Keratinocyte (primary cell): Measurements from ENCODE around the gene INPP5A. TPM values are rescaled to one million over a fixed set of nuclear protein-coding genes. Genes with fewer than 3 reads are reported as not detected.

Experiments
- DNase-seq: peaks from one replicate; pipeline ENCODE4 v3.0.0-alpha.2; 2011; ENCODE audit warnings: low read depth, missing footprints, low spot score
- FAIRE-seq: peaks from 2 replicates; lab custom pipeline; 2011; peaks lifted over from hg19 to GRCh38; lab: Jason Lieb, UNC
- H2AFZ ChIP-seq: 2 replicates; pipeline ENCODE4 v1.6.0; 2012; ENCODE audit warnings: low read length, control low read depth, inconsistent platforms; ENCODE audit not compliant: control insufficient read depth
- H3K27ac ChIP-seq: 2 replicates; pipeline ENCODE4 v1.5.1; 2011; ENCODE audit warnings: low read length; ENCODE audit not compliant: control insufficient read depth, insufficient read depth
- H3K27me3 ChIP-seq: 3 replicates; pipeline ENCODE4 v1.6.0; 2011; ENCODE audit warnings: low read length; ENCODE audit not compliant: control insufficient read depth, insufficient read depth; ENCODE audit errors: extremely low read depth
- H3K36me3 ChIP-seq, 2 experiments: 2 replicates in 1 of 2; 3 replicates in 1 of 2; pipeline ENCODE4 v1.5.1; 2011; ENCODE audit warnings: low read length in 2 of 2, mild to moderate bottlenecking in 1 of 2; ENCODE audit not compliant: control insufficient read depth in 2 of 2, insufficient read depth in 2 of 2; ENCODE audit errors: extremely low read depth in 1 of 2
- H3K4me1 ChIP-seq: 3 replicates; pipeline ENCODE4 v1.5.1; 2011; ENCODE audit warnings: low read length; ENCODE audit not compliant: control insufficient read depth, insufficient read depth; ENCODE audit errors: extremely low read depth
- H3K4me2 ChIP-seq: 3 replicates; pipeline ENCODE4 v1.6.0; 2011; ENCODE audit warnings: low read depth, low read length; ENCODE audit not compliant: control insufficient read depth, insufficient read depth; ENCODE audit errors: extremely low read depth
- H3K4me3 ChIP-seq, 3 experiments: fragments of 200-600 bp in 1 of 3; sonication (generic) in 1 of 3; 2 replicates in 2 of 3; 3 replicates in 1 of 3; pipeline ENCODE4 v1.5.1; 2011 to 2016; ENCODE audit warnings: low read length in 3 of 3, mild to moderate bottlenecking in 3 of 3, control low read depth in 2 of 3, inconsistent platforms in 1 of 3, low read depth in 1 of 3, mixed read lengths in 1 of 3, mixed run types in 1 of 3, moderate library complexity in 1 of 3; ENCODE audit not compliant: control insufficient read depth in 2 of 3, insufficient read depth in 2 of 3; ENCODE audit errors: extremely low read depth in 1 of 3
- H3K79me2 ChIP-seq: 2 replicates; pipeline ENCODE4 v1.6.0; 2012; ENCODE audit warnings: low read length; ENCODE audit not compliant: control insufficient read depth, insufficient read depth
- H3K9ac ChIP-seq: 3 replicates; pipeline ENCODE4 v1.6.0; 2011; ENCODE audit warnings: low read length; ENCODE audit not compliant: control insufficient read depth, insufficient read depth; ENCODE audit errors: extremely low read depth
- H3K9me1 ChIP-seq: 3 replicates; pipeline ENCODE4 v1.6.0; 2011; ENCODE audit warnings: low read length; ENCODE audit not compliant: control insufficient read depth, insufficient read depth; ENCODE audit errors: extremely low read depth
- H3K9me3 ChIP-seq: 2 replicates; pipeline ENCODE4 v1.5.1; 2012; ENCODE audit warnings: low read depth, low read length; ENCODE audit not compliant: control insufficient read depth
- H4K20me1 ChIP-seq: 3 replicates; pipeline ENCODE4 v1.6.0; 2011; ENCODE audit warnings: low read length; ENCODE audit not compliant: control insufficient read depth, insufficient read depth; ENCODE audit errors: extremely low read depth
- CTCF ChIP-seq, 3 experiments: IDR thresholded peaks in 1 of 3; conservative IDR thresholded peaks in 1 of 3; optimal IDR thresholded peaks in 1 of 3; 2 replicates in 2 of 3; 3 replicates in 1 of 3; pipeline versions ENCODE3 to v1.5.1; 2011; ENCODE audit warnings: low read length in 3 of 3, mild to moderate bottlenecking in 3 of 3, moderate library complexity in 2 of 3, control low read depth in 1 of 3, inconsistent platforms in 1 of 3; ENCODE audit not compliant: insufficient read depth in 2 of 3; ENCODE audit errors: extremely low read depth in 1 of 3
- EZH2 ChIP-seq: IDR thresholded peaks from one replicate; pipeline ENCODE4 v1.6.1; 2012; ENCODE audit warnings: inconsistent platforms, mild to moderate bottlenecking, low read length, moderate library complexity
- dilution Hi-C: fragments of 300-500 bp; cut with MboI; formaldehyde crosslinking; loops from one replicate; pipeline ENCODE4 v1.7.0; 2020; ENCODE audit warnings: low sequenced_read_pairs; ENCODE audit not compliant: extremely low pct_ligation_motif_present
- polyA plus RNA-seq, 5 experiments: library from polyadenylated mRNA; depleted of rRNA in 3 of 5; stranded (reverse) in 3 of 5; stranded (forward) in 1 of 5; unstranded in 1 of 5; fragments of >200 nt; gene quantifications; 1 replicate in 1 of 5; 2 replicates in 3 of 5; 3 replicates in 1 of 5; pipeline versions ENCODE4 v1.2.1 to v1.2.3, GENCODE V29; 2011 to 2012; ENCODE audit warnings: missing spikeins in 2 of 5, low read depth in 1 of 5, low replicate concordance in 1 of 5

The INPP5A gene
- polyA plus RNA-seq, 1 donor (not counting 4 experiments of a cell fraction or from before 2014, with no cell fraction given) = 11.2 TPM

- peaks cover 3% of the 10 kb centered on the region for H3K27me3 ChIP-seq
- no peaks in the 10 kb centered on the region for H3K9me3 ChIP-seq
- no peaks in the 10 kb centered on the region for H4K20me1 ChIP-seq
- no peaks in the 10 kb centered on the region for H3K9me1 ChIP-seq
- dilution Hi-C loops = no loop called here
- TF ChIP-seq CTCF (optimal IDR thresholded peaks at IDR 0.05 in 1 of 3, IDR thresholded peaks at IDR 0.05 in 1 of 3, conservative IDR thresholded peaks at IDR 0.05 in 1 of 3; ENCODE audit: extremely low read depth in 1 of 3, insufficient read depth in 2 of 3, low read length in 3 of 3) = no peak
- no peak for TF ChIP-seq EZH2
- H3K27ac ChIP-seq = no peak overlapping the region
- H3K4me1 ChIP-seq = no peaks in the 10 kb centered on the region
- no peak overlapping the region for H2AFZ ChIP-seq
- no peak overlapping the region for H3K4me3 ChIP-seq
- FAIRE-seq = no peak
- no peaks in the 10 kb centered on the region for H3K36me3 ChIP-seq
- no peak overlapping the region for H3K9ac ChIP-seq
- H3K79me2 ChIP-seq = no peaks in the 10 kb centered on the region
- no peak overlapping the region for H3K4me2 ChIP-seq
- DNase-seq = no peak
Measured at GRCh38 chr10:132814469-132814856, 276.9 kb downstream of the INPP5A start.

- Histone ChIP-seq H3K27ac (no peak overlapping the region), H2AFZ (no peak overlapping the region), H3K79me2 (no peaks in the 10 kb centered on the region), H3K9me1 (no peaks in the 10 kb centered on the region), H3K4me3 (no peak overlapping the region), H3K4me2 (no peak overlapping the region), H3K4me1 (no peaks in the 10 kb centered on the region), H3K9ac (no peak overlapping the region), H3K36me3 (no peaks in the 10 kb centered on the region), H4K20me1 (no peaks in the 10 kb centered on the region), H3K9me3 (peaks cover 5% of the 10 kb centered on the region), H3K27me3 (peaks cover 3% of the 10 kb centered on the region)
- TF ChIP-seq EZH2 (no peak), CTCF (optimal IDR thresholded peaks at IDR 0.05 in 1 of 3, IDR thresholded peaks at IDR 0.05 in 1 of 3, conservative IDR thresholded peaks at IDR 0.05 in 1 of 3; ENCODE audit: extremely low read depth in 1 of 3, insufficient read depth in 2 of 3, low read length in 3 of 3) (no peak)
- DNase-seq (no peak), FAIRE-seq (no peak)
- dilution Hi-C loops = no loop called here
Measured at GRCh38 chr10:132815168-132815857, 277.7 kb downstream of the INPP5A start.
